ENCODE measurements around the gene ENGASE.

- TF ChIP-seq CTCF (IDR thresholded peaks at IDR 0.05), result no peak
- no peak for TF ChIP-seq EZH2phosphoT487 (IDR thresholded peaks at IDR 0.05)
- no peak for TF ChIP-seq EZH2 (IDR thresholded peaks at IDR 0.05)
Measured at GRCh38 chr17:79123988-79124387, 49.4 kb downstream of the ENGASE start.

Measured in neural progenitor cell (in vitro differentiated cells).